ENCODE data around the gene SFMBT2. TPM values are rescaled to one million over a fixed set of nuclear protein-coding genes. Genes with fewer than 3 reads are reported as not detected.

Gene SFMBT2
- total and polyA plus RNA-seq, 10 of the 15 experiments (the other 5 are each of a cell fraction or from before 2014, with no cell fraction given) = 2.8 to 29.6 (median 15.1) TPM

- TF ChIP-seq MYB (IDR thresholded peaks at IDR 0.05; ENCODE audit: borderline replicate concordance, low read depth, low read length) (no peak), ETV6 (conservative IDR thresholded peaks at IDR 0.05 in 1 of 2, IDR thresholded peaks at IDR 0.05 in 1 of 2; ENCODE audit: borderline replicate concordance in 1 of 2, low read depth in 1 of 2) (no peak), RFX5 (IDR thresholded peaks at IDR 0.05; ENCODE audit: low read depth, low read length) (no peak), SIN3A (IDR thresholded peaks at IDR 0.05; ENCODE audit: low read depth, low read length) (no peak)
These were observed 38.3 kb downstream of the SFMBT2 start (continued) for GRCh38 chr10:7372504-7372903.

DNA sequence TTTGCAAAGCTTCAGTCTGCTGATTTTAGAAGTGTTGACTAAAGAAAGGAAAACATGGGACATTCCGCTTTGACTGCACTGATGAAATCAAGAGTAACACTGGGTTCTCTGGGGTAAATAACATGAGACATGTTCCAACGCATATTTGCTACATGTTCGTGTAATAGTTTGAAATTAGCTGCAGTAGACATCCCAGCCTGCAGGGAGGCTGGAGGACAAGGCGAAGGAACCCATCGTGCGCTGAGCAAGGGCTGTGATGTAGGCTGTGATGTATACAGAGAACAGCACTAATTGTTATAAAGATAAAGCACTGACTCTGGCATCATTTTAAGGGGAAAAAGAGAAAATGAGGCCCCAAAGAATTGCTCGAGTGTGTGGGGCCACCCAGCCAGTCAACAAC, 40.3 kb downstream of the SFMBT2 start:
- 94% methylated on average over 7 of the region's 7 CpGs for WGBS (ENCODE audit: insufficient coverage, insufficient replicate concordance, low lambda C conversion rate, missing lambda C conversion rate)
- Histone ChIP-seq H3K4me1 (ENCODE audit: control insufficient read depth, insufficient read depth, low read length) (no peaks in the 10 kb centered on the region), H3K9ac (ENCODE audit: control insufficient read depth, insufficient read depth, low read length) (no peak overlapping the region), H3K4me2 (ENCODE audit: control insufficient read depth, insufficient read depth) (no peak overlapping the region), H2AFZ (ENCODE audit: control insufficient read depth, low read depth, low read length) (no peak overlapping the region), H4K20me1 (ENCODE audit: control insufficient read depth, insufficient read depth) (no peaks in the 10 kb centered on the region; the same call in 1 of the 2 replicates), H3K79me2 (ENCODE audit: control insufficient read depth, insufficient read depth, low read length) (peaks cover 21% of the 10 kb centered on the region), H3K36me3 (ENCODE audit: control insufficient read depth in 2 of 2, insufficient read depth in 2 of 2, low read length in 1 of 2) (peaks cover 35 to 59% of the 10 kb centered on the region in 2 experiments), H3K4me3 (no peak overlapping the region), H3K27me3 (replicated peaks in 1 of 2; ENCODE audit: control insufficient read depth in 2 of 2, insufficient read depth in 2 of 2, low read length in 1 of 2) (no peaks in the 10 kb centered on the region), H3K27ac (ENCODE audit: control insufficient read depth, insufficient read depth) (no peak overlapping the region), H3K9me3 (replicated peaks; ENCODE audit: control insufficient read depth, insufficient read depth, low read length) (peaks cover 1% of the 10 kb centered on the region; the same call in 1 of the 3 replicates)
- FAIRE-seq (no peak), DNase-seq (ENCODE audit: low read depth, low spot score) (no peak), ATAC-seq (no peak)
- in situ Hi-C loops (cut with MboI) = no loop called here
- POLR2A ChIA-PET = interaction anchor here (0.6 kb wide), 1 partner anchor 43 kb away, joined by 3 read pairs; no protein-coding TSS in a partner anchor
- CTCF ChIA-PET = no interaction called here
- SMC1A ChIA-PET (ENCODE audit: uncharacterized antibody, unreplicated experiment) = interaction anchor here (0.5 to 1.4 kb wide), 2 partner anchors 24 to 102 kb away, joined by 3 read pairs; no protein-coding TSS in a partner anchor
- intact Hi-C loops (cut with micrococcal nuclease; ENCODE audit: unreplicated experiment) = no loop called here
- RAD21 ChIA-PET (ENCODE audit: unreplicated experiment) = interaction anchor here (1.1 kb wide), 1 partner anchor 38 kb away, joined by 3 read pairs; no protein-coding TSS in a partner anchor
- no TSS peak for BruUV-seq (replicated peaks)
- TF ChIP-seq BRCA1 (IDR thresholded peaks at IDR 0.05; ENCODE audit: low read depth, low read length) (no peak), GABPA (IDR thresholded peaks at IDR 0.05; ENCODE audit: low read depth) (no peak), CEBPB (IDR thresholded peaks at IDR 0.05; ENCODE audit: borderline replicate concordance in 1 of 2, low read depth in 2 of 2, low read length in 2 of 2) (no peak)
- TF ChIP-seq, protein P1, sequence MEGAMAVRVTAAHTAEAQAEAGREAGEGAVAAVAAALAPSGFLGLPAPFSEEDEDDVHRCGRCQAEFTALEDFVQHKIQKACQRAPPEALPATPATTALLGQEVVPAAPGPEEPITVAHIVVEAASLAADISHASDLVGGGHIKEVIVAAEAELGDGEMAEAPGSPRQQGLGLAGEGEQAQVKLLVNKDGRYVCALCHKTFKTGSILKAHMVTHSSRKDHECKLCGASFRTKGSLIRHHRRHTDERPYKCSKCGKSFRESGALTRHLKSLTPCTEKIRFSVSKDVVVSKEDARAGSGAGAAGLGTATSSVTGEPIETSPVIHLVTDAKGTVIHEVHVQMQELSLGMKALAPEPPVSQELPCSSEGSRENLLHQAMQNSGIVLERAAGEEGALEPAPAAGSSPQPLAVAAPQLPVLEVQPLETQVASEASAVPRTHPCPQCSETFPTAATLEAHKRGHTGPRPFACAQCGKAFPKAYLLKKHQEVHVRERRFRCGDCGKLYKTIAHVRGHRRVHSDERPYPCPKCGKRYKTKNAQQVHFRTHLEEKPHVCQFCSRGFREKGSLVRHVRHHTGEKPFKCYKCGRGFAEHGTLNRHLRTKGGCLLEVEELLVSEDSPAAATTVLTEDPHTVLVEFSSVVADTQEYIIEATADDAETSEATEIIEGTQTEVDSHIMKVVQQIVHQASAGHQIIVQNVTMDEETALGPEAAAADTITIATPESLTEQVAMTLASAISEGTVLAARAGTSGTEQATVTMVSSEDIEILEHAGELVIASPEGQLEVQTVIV (IDR thresholded peaks at IDR 0.05; ENCODE audit: borderline replicate concordance, partially characterized antibody) = no peak
